Measurements from ENCODE around the gene MAB21L4.

The MAB21L4 gene

DNA sequence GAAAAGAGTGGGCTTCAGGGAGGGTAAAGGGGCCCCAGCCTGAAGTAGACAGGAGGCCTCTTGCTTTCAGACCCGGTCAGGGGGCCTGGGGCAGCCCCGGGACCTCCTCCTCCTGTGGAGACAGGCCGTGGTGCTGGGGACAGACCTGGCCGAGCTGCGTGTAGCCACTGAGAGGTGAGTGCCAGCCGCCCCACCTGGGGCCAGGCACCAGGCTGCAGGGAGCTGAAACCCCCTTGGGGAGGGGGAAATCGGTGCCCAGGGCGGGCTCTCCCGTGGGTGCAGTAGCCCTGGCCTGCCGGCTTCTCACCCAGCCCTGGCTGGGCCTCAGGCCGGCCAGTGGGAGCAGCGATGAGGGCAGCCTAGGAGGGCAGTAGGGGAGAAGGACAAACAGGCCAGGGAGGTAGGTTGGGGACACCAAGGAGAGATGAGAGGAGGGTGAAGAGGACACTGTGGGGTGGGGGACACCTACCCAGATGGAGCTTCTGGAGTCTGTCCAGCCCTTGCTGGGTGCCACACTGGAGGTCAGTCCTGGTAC, 34.2 kb upstream of the MAB21L4 start:
- H3K4me3 ChIP-seq (ENCODE audit: low read depth in 1 of 2, low read length in 1 of 2): no peak overlapping the region
- no peaks in the 10 kb centered on the region for H3K27me3 ChIP-seq
- H3K4me1 ChIP-seq (ENCODE audit: control insufficient read depth in 1 of 2, insufficient read depth in 1 of 2, low read depth in 1 of 2, low read length in 1 of 2): no peaks in the 10 kb centered on the region
- H3K27ac ChIP-seq: no peak overlapping the region
- no peaks in the 10 kb centered on the region for H3K9me3 ChIP-seq
- H3K36me3 ChIP-seq: no peaks in the 10 kb centered on the region
- TF ChIP-seq CTCF (IDR thresholded peaks at IDR 0.05): no peak

GRCh38 chr2:240929364-240930095, 33.6 kb upstream of the MAB21L4 start:
- Histone ChIP-seq H3K4me3 (ENCODE audit: low read depth in 1 of 2, low read length in 1 of 2) (no peak overlapping the region), H3K27me3 (no peaks in the 10 kb centered on the region)
- TF ChIP-seq CTCF (IDR thresholded peaks at IDR 0.05): no peak

DNA sequence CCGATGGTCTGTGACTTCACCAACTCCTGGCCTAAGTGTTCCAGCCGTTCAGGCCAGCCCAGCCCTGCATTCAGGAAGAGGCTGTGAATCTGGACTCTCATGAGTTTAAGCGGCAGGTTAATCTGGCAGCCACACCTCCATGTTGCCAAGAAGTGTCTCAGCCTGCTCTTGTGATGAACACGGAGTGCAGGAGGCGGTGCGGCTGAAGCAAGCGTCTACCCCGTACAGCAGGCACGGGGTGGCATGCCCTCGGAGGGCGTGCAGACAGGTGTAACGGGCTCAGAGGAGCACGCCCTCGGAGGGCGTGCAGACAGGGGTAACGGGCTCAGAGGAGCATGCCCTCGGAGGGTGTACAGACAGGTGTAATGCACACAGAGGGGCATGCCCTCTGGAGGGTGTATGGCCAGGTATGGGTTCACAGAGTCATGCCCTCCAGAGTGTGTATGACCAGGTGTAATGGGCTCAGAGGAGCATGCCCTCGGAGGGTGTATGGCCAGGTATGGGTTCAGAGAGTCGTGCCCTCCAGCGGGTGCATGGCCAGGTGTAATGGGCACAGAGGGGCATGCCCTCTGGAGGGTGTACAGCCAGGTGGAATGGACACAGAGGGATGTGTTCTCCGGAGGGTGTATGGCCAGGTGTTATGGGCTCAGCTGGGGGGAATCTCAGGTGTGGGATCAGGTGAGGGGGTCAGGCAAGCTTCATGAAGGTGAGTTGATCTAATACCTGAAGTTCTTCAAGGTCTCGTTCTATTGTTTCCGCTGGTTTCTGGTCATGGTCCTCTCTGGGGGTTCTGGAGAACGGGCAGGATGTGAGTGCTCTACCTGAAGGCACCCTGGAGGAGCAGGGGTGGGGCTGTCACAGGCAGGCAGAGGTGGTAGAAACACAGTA, 32.8 kb upstream of the MAB21L4 start:
- no peak for TF ChIP-seq CTCF (IDR thresholded peaks at IDR 0.05)
- no peaks in the 10 kb centered on the region for H3K27me3 ChIP-seq

More at GRCh38 chr2:240929364-240930095, 33.6 kb upstream of the MAB21L4 start:
- Histone ChIP-seq H3K4me1 (ENCODE audit: control insufficient read depth in 1 of 2, insufficient read depth in 1 of 2, low read depth in 1 of 2, low read length in 1 of 2) (no peaks in the 10 kb centered on the region), H3K9me3 (no peaks in the 10 kb centered on the region), H3K36me3 (no peaks in the 10 kb centered on the region), H3K27ac (no peak overlapping the region)

DNA sequence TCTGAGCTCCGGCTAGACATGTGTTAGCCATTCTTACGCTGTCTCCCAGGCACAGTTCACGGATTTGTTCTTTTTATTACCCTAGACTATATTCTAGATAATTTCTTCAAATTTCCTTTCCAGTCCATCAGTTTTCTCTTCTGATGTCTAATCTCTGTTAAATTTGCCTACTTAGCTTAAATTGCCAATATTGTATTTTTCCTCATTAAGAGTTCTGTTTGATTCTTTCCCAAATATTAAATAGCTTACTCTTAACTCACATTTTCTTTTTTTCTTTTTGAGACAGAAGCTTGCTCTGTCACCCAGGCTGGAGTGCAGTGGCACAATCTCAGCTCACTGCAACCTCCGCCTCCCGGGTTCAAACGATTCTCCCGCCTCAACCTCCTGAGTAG, 31.4 kb upstream of the MAB21L4 start:
- Histone ChIP-seq H3K9me3 (no peaks in the 10 kb centered on the region), H3K36me3 (no peaks in the 10 kb centered on the region), H3K27me3 (no peaks in the 10 kb centered on the region), H3K4me1 (ENCODE audit: control insufficient read depth in 1 of 2, insufficient read depth in 1 of 2, low read depth in 1 of 2, low read length in 1 of 2) (no peaks in the 10 kb centered on the region), H3K4me3 (ENCODE audit: low read depth in 1 of 2, low read length in 1 of 2) (no peak overlapping the region), H3K27ac (no peak overlapping the region)
- TF ChIP-seq CTCF (IDR thresholded peaks at IDR 0.05): no peak

More for the DNA sequence above, 32.8 kb upstream of the MAB21L4 start:
- Histone ChIP-seq H3K4me3 (ENCODE audit: low read depth in 1 of 2, low read length in 1 of 2) (no peak overlapping the region), H3K27ac (no peak overlapping the region), H3K9me3 (no peaks in the 10 kb centered on the region), H3K4me1 (ENCODE audit: control insufficient read depth in 1 of 2, insufficient read depth in 1 of 2, low read depth in 1 of 2, low read length in 1 of 2) (no peaks in the 10 kb centered on the region), H3K36me3 (no peaks in the 10 kb centered on the region)

- no peak overlapping the region for H3K4me3 ChIP-seq (ENCODE audit: low read depth in 1 of 2, low read length in 1 of 2)
- TF ChIP-seq CTCF (IDR thresholded peaks at IDR 0.05): no peak
- H3K36me3 ChIP-seq: no peaks in the 10 kb centered on the region
- no peak overlapping the region for H3K27ac ChIP-seq
- no peaks in the 10 kb centered on the region for H3K9me3 ChIP-seq
- no peaks in the 10 kb centered on the region for H3K27me3 ChIP-seq
- no peaks in the 10 kb centered on the region for H3K4me1 ChIP-seq (ENCODE audit: control insufficient read depth in 1 of 2, insufficient read depth in 1 of 2, low read depth in 1 of 2, low read length in 1 of 2)
These were observed 30.8 kb upstream of the MAB21L4 start for GRCh38 chr2:240926516-240927389.

Data from neutrophil (primary cell).